ENCODE data around the gene VWF.

VWF gene

DNA sequence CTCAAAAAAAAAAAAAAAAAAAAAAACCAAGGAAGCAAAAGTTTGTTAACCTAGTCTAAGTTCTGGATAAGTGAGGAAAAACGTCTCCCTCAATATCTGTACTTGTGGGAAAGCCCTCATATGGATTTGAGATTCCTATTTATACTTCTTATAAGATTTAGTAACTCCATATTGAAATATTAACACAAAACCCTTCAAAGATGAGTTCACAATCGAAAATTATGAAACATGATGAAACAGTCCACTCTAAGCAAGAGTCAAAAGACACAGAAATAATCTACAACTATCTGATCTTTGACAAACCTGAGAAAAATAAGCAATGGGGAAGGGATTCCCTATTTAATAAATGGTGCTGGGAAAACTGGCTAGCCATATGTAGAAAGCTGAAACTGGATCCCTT, 25.2 kb downstream of the VWF start:
- no peak for DNase-seq

DNA sequence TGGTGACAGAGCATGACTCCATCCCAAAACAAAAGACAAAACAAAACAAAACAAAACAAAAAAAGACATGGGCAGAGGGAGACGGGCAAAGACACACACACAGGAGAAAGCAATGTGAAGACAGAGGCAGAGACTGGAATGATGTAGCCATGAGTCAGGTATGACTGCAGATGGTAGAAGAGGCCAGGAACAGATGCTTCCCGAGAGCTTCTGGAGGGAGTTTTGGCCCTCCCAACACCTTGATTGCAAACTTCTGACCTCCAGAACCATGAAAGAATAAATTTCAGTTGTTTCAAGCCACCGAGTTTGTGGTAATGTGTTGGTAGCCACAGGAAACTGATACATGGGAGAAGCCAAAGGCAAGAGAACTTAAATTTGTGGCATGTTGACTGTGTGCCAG, 27.1 kb downstream of the VWF start:
- DNase-seq, result peak; percentile 24

DNA sequence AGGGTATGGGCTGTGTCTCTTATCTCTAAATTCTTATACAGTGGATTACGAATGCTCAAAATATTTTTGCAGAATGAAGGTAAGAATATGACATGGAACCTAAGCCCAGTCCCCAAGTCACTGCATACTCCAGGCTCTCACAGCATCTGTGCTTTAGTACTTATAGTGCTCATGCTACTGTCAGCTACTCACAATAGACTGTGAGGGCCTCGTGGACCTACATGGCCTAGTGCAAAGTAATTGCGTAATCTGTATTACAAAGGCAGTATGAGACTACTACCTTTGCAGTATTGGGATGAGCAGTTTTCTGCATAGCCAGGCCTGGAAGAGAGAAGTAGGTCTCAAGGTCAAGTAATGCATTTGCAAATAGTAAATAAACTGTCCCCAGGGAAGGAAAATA, 27.9 kb downstream of the VWF start:
- no peak for DNase-seq

DNA sequence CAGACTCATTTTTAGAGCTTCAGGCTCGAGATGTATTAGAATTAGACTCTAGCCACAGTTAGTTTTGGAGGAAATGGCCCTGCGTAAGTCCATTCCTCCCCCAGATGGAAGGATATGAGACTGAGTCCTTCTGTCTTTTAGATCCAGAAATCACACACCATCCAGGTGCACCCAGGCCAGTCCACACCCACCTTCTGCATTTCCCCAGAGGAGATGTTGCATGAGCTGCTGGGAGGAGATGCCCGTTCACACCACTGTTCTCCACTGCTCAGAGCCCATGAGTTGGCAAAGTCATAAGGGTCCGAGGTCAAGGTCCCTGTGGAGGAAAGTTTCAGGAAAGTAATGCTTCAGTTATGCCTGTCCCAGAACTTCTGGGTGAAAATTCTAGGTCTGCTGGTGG, 29.2 kb downstream of the VWF start:
- no peak for DNase-seq

GRCh38 chr12:6093764-6094163, 30.7 kb downstream of the VWF start:
- DNase-seq, result no peak

GRCh38 chr12:6092784-6093722, 31.4 kb downstream of the VWF start:
- peak; percentile 95 for DNase-seq

DNA sequence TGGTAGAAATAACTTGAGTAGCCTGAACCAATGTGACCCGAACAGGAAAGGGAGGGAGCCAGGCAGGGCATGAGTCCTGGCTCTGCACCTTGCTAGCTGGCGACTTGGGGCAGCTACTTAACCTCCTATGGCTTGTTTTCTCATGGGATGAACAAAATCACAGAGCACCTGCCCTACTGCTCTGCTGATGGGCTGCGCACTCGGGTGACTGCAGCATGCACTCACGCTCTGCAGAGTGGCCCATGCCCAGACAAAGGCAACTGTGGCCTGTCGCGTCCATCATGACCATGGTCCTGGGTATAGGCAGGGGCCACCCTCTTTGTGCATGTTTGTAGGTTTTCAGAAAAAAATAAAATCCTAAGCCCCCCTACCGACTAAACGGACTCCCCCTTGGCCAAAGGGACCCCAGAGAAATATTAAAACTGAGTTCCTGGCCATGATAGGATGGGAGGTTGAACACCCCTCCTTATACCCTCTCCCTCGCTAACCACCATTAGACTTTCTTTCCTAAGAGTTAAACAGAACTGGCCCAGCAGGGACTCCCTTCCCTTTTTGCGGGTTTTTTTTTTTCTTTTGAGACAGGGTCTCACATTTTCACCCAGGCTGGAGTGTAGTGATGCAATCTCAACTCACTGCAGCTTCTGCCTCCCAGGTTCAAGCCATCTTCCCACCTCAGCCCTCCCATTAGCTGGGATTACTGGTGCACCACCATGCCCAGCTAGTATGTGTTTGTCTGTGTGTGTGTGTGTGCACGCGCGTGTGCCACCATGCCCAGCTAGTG, 32.5 kb downstream of the VWF start:
- no peak for DNase-seq

GRCh38 chr12:6090803-6091202, 33.7 kb downstream of the VWF start:
- no peak for DNase-seq

- no peak for DNase-seq
Measured at GRCh38 chr12:6088921-6089747, 35.3 kb downstream of the VWF start.

DNA sequence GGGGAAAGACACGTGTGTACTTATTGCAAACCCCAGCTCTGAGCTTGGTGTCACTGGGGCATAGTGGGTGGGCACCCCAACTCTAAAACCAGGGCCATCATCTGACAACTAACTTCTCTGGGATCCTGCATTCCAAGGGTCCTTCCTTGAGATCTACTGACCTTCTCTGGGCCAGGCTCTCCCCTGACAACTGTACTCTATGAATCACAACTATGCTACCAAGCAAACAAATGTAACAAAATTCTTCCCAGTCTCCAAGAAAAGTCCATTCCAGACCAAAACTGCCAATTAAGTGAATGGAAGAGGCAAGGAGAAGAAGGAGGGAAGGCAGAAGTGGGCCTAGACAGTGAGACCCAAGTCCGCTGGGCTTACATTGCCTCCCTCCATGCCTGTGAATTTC, 38.2 kb downstream of the VWF start:
- no peak for DNase-seq

GRCh38 chr12:6085841-6086240, 38.6 kb downstream of the VWF start:
- DNase-seq, result no peak

DNA sequence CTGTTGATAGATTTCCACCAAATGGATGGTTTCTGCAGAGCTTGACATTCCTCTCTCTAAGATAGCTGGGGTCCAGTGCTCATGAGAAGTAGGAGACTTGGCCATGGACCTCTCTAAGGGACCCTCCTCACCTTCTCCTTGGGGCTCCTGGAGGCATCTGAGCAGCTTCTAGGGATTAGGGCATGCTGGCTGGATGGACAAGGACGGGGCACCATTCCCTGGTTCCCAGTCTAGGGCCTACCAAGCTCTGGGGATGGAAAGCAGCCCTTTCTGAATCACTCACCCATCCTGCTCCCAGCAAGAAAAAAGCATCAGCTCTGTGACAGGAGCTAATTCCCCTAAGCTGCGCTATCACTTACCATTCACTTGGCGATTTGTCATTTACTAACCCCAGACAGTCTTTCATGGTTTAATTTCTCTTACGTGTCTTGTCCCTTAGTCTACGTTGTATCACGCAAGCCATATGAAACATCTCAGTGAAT, 39.5 kb downstream of the VWF start:
- DNase-seq, result no peak

GRCh38 chr12:6084261-6084968, 40.1 kb downstream of the VWF start:
- no peak for DNase-seq

DNA sequence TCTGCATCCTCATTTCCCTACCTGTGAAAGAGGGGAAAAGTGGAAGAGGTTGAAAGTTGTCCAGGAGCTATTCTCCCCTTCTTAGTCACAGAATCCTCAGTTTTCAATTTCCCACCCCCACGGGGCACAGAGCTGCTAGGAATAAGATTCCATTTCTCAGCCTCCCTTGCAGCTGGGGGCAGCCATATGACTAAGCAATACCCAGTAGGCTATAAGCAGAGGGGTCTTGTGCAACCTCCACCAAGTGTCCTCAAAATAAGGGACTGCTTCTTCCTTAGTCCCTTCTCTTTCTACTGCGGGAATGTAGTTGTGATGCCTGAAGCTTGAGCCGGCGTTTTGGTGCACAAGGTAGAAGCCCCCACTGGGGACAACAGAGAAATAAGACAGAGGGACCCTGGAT, 40.9 kb downstream of the VWF start:
- DNase-seq, result no peak

DNA sequence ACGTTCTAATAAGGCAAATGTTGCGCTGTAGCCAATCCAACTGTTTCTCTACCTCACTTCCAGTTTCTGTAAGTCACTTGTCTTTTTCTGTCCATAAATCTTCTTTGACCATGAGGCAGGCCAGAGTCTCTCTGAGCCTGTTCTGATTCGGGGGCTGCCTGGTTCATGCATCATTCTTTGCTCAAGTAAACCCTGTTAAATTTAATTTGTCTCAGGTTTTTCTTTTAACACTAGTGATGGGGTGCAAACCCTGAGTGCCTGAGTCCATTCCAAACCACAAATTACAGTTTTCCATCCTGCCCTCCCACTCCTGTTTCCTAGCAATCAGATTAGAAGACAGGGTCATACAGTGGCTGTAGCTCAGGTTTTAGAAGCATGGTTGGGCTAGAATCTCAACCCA, 41.9 kb downstream of the VWF start:
- no peak for DNase-seq

DNA sequence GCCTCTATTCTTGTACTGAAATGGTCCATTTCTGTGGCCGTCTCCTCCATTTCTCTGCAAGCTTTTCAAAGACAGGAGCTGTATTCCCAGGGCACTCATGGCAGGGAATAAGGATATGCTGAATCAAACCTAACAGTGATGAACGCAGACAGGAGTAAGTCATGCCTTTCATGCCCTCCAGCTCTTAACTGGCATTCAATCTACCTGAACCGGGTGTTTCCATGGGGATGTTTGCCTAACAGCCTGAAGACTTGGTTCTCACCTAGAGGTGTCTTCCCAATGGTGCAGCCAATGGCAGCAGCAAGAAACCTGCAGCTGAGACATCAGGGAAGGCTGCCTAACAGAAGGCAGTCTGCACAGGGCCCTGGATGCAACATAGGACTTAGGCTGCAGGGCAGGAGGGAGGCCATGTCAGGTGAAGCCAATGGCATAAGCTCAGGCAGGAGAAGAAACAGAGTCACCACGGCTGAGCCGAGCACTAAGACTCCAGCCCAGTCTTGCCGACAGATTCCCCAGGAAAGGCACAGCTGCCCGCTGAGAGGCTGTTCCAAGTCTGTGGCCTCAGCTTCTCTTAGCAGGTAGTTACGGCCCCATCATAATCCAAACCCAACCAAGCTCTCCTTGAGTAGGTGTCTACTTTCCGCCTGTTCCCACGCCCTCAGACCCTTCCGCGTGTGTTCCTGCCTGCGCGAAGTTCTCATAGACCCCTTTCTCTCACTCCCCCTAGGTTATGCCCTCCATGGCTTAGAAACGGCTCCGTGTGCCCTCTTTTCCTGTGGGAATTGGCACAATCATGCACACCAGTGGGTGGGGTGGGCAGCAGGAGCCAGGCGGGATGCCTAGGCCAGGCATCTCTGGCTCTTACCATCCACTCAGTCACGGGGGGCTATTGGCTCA, 44.1 kb downstream of the VWF start:
- no peak for DNase-seq

DNA sequence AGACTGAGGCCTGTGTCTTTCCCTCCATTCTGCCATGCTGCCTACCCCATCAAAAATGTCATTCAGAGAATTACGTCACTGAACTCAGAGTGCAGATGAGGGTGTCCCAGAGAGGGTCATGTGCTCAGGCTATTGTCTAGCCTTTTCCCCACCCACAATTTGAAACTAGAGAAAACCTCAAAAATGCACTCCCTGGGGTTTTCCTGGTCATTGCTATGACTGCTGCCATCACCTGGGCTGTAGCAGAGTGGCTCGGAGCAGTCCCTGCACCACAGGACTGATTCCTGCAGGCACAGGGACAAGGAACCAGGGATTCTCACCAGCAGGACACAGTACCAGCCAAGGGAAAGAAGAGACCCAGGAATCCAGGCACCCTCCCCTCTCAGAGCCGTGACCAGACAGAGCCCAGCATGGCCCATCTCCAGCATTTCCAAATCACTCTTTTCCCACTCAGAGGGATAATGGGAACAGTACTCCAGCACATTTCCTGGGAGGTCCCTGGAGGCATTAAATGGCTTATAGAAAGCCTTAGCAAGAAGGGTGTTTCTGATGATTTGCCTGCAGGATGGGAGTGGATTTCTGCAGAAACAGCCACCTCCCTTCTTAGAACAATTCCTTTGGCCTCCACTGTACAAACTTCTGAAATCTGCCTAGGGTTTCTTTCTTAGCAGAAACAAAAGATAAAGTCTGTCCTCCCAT, 45.9 kb downstream of the VWF start:
- DNase-seq, result no peak

GRCh38 chr12:6077692-6078083, 46.8 kb downstream of the VWF start:
- no peak for DNase-seq

- DNase-seq, result no peak
Measured at GRCh38 chr12:6076776-6077691, 47.4 kb downstream of the VWF start.

GRCh38 chr12:6076346-6076745, 48.1 kb downstream of the VWF start:
- DNase-seq, result no peak
